NCI-H2196 (cell line): ENCODE data around the gene CDH23.

Source experiments
- DNase-seq: peaks from one replicate; lab custom pipeline; 2025; ENCODE audit not compliant: unreplicated experiment; lab: John Stamatoyannopoulos, UW

Gene CDH23

GRCh38 chr10:71727738-71728737, 331.3 kb downstream of the CDH23 start:
- DNase-seq, result peak; percentile 3

GRCh38 chr10:71729161-71729636, 332.5 kb downstream of the CDH23 start:
- DNase-seq, result no peak

- DNase-seq, result no peak
Observed at GRCh38 chr10:71731791-71732190, 335.1 kb downstream of the CDH23 start.

- DNase-seq, result no peak
Observed at GRCh38 chr10:71734797-71735196, 338.1 kb downstream of the CDH23 start.

- DNase-seq, result no peak
Observed at GRCh38 chr10:71735709-71736569, 339.2 kb downstream of the CDH23 start.

GRCh38 chr10:71736570-71736952, 339.8 kb downstream of the CDH23 start:
- DNase-seq, result no peak

GRCh38 chr10:71737001-71737833, 340.5 kb downstream of the CDH23 start:
- DNase-seq, result peak; percentile 17

GRCh38 chr10:71737834-71738197, 341.1 kb downstream of the CDH23 start:
- DNase-seq, result no peak

- no peak for DNase-seq
Observed at GRCh38 chr10:71739358-71739900, 342.7 kb downstream of the CDH23 start.

GRCh38 chr10:71740069-71740653, 343.4 kb downstream of the CDH23 start:
- DNase-seq, result peak; percentile 21

- DNase-seq, result no peak
Observed at GRCh38 chr10:71741029-71741428, 344.3 kb downstream of the CDH23 start.

- no peak for DNase-seq
Observed at GRCh38 chr10:71741671-71742070, 345.0 kb downstream of the CDH23 start.

GRCh38 chr10:71742301-71743088, 345.8 kb downstream of the CDH23 start:
- no peak for DNase-seq

GRCh38 chr10:71743089-71743838, 346.5 kb downstream of the CDH23 start:
- no peak for DNase-seq

- DNase-seq, result no peak
Observed at GRCh38 chr10:71743866-71744265, 347.1 kb downstream of the CDH23 start.

- DNase-seq, result no peak
Observed at GRCh38 chr10:71744897-71745663, 348.4 kb downstream of the CDH23 start.

- DNase-seq, result no peak
Observed at GRCh38 chr10:71745664-71746250, 349.0 kb downstream of the CDH23 start.
